Stimulated activated memory B cell treated with anti-CD40 and anti-IgM and Interleukin-4, amounts not matched to agents 10 μg/mL and 1 μg/mL and 100 μg/mL, for 72 hours (primary cell): Measurements from ENCODE around the gene SH3BGRL3.
"Not testable (repeated sequence)": the region's sequence is repeated elsewhere in the genome, so short reads cannot be mapped to it uniquely, and the experiment has no call there.

Experiments
- ATAC-seq: fragments of 150-1000 bp; cut with Tn5 transposase; 2 replicates; pipeline ENCODE4 v1.10.0; 2021
- H3K27ac Mint-ChIP-seq: one replicate; pipeline ENCODE4 v1.8.0; 2022; ENCODE audit warnings: mild to moderate bottlenecking, mixed read lengths
- H3K27me3 Mint-ChIP-seq: one replicate; pipeline ENCODE4 v1.8.0; 2022; ENCODE audit warnings: mixed read lengths
- H3K36me3 Mint-ChIP-seq: one replicate; pipeline ENCODE4 v1.8.0; 2022; ENCODE audit warnings: mixed read lengths
- H3K4me1 Mint-ChIP-seq: one replicate; pipeline ENCODE4 v1.8.0; 2022; ENCODE audit warnings: mixed read lengths
- H3K4me3 Mint-ChIP-seq: one replicate; pipeline ENCODE4 v1.8.0; 2022; ENCODE audit warnings: mild to moderate bottlenecking, moderate library complexity, mixed read lengths
- H3K9me3 Mint-ChIP-seq: one replicate; pipeline ENCODE4 v1.8.0; 2022; ENCODE audit warnings: mixed read lengths

Gene SH3BGRL3

DNA sequence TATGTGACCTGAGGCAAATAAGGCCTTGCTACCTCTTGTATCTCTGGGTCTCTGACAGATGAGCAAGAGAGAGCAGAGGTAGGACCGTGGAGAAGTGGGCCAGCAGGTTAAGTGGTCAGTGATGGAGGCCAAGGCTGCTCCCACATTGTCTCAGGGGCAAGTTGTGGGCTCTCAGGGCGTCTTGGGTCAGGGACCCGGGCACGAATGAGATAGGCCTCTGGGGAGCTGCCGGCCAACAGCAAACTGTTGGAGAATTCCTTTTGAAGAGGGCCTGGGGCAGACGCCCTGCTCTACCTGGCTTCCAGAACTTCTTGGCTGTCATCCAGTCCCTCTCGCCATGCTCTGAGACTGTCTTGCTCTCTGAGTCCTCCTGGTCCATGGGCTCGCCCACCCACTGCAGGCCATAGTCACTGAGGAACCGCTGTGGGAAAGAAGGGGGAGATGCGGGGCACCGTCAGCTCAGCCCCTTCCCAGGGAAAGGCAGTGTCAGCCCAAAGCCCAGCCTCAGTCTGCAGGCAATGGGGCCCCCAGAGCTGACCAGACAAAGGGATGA, 14.1 kb downstream of the SH3BGRL3 start:
- ATAC-seq = no peak
- no peaks in the 10 kb centered on the region for H3K27me3 Mint-ChIP-seq
- no peaks in the 10 kb centered on the region for H3K9me3 Mint-ChIP-seq
- peaks cover 68% of the 10 kb centered on the region for H3K4me1 Mint-ChIP-seq
- no peak overlapping the region for H3K4me3 Mint-ChIP-seq
- H3K36me3 Mint-ChIP-seq = peaks cover 19% of the 10 kb centered on the region
- H3K27ac Mint-ChIP-seq = peak overlapping the region; percentile 58

DNA sequence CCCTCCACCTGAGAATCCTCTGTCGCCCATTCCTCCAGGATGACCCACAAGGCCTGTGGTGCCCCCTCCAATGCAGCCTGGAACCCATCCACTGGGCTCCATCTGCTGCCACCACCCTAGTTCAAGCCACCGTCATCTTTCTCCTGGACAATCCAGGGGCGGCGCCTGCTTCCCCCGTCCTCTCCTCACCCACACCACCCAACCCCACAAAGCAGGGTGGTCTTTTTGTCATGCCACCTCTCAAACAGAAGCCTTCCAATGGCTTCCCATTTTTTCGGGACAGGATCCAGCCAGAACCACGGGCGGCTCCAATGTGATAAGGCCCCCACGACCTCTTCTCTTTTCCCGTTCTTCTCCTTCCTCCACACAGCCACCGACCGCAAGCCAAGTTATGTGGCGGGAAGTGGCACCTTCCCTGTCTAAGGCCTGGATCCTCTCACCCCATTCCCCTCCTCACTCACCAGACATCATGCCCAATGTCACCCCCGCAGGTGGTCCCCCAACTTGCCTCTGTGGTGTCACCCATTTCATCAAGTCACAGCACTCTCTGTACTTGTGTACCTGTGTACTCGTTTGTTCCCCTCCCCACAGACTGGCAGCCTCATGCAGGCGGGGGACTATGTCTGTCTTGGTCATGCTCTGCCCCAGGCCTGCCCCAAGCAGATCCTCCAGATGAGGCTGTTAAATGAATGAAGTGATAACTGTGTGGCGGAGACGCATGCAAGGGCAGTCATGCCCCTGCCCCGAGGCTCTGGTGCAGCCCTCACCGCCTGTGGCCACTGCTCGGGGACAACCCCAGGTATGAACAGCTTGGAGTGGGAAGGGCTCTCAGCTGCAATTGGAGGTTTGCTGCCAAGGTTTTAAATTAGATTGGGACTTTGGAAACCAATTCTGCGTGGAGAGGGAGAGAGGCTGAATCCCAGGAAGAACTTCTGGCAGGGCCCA, 15.6 kb downstream of the SH3BGRL3 start:
- no peak for ATAC-seq
- no peaks in the 10 kb centered on the region for H3K27me3 Mint-ChIP-seq
- H3K9me3 Mint-ChIP-seq = no peaks in the 10 kb centered on the region
- H3K4me3 Mint-ChIP-seq = no peak overlapping the region
- peaks cover 67% of the 10 kb centered on the region for H3K4me1 Mint-ChIP-seq
- peak overlapping the region; percentile 58 for H3K27ac Mint-ChIP-seq
- H3K36me3 Mint-ChIP-seq = peaks cover 19% of the 10 kb centered on the region

DNA sequence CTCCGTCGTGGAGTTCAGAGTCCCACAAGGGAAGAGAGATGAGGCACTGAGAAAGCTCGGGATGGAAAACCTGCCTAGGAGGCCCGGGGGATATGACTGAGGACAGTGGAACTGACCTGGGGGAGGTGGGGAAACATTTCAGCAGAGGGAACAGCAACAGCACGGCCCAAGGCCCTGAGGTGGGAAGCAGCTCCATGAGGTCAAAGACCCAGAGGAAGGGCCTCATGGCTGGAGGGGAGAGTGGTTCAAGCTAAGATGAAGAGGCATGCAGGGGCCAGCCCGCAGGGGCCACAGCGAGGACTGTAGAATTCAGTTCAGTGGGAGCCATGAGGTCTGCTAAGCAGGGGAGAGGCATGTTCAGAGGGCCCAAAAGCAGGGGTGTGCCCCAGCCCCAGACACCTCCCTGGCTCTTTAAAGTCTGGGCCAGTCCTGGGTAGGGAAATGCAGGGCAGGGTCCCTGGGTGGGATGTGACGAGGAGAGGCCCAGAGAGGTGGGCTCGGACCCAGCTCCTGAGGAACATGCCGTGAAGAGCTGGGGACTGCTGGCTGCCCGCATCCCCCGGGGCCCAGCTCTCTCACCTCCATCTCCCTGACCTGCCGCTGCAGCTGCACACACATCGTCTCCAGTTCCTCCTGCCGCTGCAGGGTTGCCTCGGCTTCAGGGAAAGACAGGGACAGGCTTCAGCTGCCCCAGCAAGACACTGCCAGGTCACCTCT, 16.6 kb downstream of the SH3BGRL3 start:
- H3K4me3 Mint-ChIP-seq = no peak overlapping the region
- ATAC-seq = no peak
- H3K27ac Mint-ChIP-seq = peak overlapping the region; percentile 58
- peaks cover 26% of the 10 kb centered on the region for H3K36me3 Mint-ChIP-seq
- no peaks in the 10 kb centered on the region for H3K9me3 Mint-ChIP-seq
- no peaks in the 10 kb centered on the region for H3K27me3 Mint-ChIP-seq
- peaks cover 64% of the 10 kb centered on the region for H3K4me1 Mint-ChIP-seq

DNA sequence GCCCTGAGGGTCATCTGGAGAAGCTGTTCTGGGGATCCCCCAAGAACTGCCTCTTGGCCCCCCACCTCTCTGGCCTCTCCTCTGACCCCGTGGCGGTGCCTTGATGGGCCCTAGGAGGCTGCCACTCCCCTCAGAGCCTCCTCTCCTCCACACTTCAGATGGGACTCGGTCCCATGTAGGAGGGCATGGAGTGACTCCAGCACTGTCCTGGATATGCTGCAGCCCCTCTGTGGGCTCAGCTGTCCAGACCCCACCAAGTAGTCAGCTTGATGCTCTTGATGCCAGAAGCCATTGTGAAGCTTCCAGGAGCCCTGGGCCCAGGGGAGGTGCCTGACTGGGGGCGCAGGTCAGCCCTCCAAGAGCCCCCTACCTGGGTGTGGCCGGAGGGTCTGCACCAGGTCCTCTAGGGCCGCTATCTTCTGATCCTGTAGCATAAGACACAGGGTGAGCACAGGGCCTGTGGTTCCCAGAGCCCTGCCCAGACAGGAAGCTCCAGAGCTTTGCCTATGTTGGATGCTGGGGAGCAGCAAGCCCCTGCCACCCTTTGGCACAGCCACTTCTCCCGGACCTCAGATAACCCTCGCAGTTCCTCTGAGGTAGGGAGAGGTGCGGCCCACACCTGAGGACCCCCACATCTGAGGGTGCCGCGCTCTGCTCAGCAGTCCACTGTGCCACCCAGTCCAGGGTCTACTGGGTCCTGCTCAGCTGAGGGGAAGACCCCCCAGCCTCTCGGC, 17.3 kb downstream of the SH3BGRL3 start:
- H3K4me1 Mint-ChIP-seq = peaks cover 56% of the 10 kb centered on the region
- no peaks in the 10 kb centered on the region for H3K9me3 Mint-ChIP-seq
- peaks cover 26% of the 10 kb centered on the region for H3K36me3 Mint-ChIP-seq
- H3K4me3 Mint-ChIP-seq = no peak overlapping the region
- no peaks in the 10 kb centered on the region for H3K27me3 Mint-ChIP-seq
- no peak for ATAC-seq
- peak overlapping the region; percentile 58 for H3K27ac Mint-ChIP-seq

DNA sequence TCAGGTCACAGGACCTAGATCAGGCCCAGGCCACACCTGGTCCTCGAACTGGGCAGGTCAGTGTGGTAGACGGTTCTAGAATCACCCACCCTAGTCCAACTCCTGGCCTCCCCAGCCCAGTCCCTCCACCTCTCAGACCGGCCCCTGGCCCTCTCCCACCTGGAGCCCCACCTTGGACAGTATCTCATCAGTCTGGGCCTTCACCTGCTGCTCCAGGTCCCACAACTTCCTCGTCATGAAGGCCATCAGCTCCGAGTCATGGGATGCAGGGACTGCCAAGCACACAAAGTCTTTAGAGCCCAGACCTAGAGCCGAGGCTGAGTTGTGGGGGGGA, 17.9 kb downstream of the SH3BGRL3 start:
- Mint-ChIP-seq H3K9me3 (no peaks in the 10 kb centered on the region), H3K27ac (no peak overlapping the region), H3K4me1 (peaks cover 51% of the 10 kb centered on the region), H3K36me3 (peaks cover 26% of the 10 kb centered on the region), H3K27me3 (no peaks in the 10 kb centered on the region), H3K4me3 (no peak overlapping the region)
- ATAC-seq = no peak

DNA sequence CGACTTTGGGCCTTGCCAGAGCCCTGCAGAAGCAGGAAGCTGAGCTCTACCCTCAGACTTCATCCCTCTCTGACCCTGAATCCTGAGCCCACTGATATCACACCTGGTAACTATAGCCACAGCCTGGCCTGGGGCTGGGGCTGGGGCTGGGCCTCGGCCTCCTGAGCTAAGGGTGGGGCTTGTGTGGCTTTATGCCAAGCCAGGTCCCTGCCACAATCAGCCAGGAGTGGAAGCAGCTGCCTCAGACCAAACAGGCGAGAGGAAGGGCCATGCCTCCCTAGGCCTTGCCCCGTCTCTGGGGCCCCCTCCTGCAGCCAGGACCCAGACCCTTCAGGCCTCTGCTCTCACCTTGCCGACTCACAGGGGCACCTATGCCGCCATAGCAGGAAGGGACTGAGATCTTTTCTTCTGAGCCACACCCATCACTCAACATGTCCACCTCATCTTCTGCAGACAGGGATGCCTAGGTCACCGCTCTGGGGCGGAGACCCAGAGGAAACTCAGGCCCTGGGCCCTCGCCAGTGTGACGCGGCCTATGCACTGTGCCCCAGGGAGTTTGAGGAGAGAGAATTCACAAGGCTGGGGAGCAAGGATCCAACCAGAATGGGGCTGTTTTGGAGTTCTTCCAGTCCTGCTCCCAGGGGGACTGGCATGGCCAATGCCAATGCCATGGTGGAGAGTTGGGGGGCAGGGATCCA, 20.8 kb downstream of the SH3BGRL3 start:
- Mint-ChIP-seq H3K4me1 (peaks cover 39% of the 10 kb centered on the region), H3K9me3 (no peaks in the 10 kb centered on the region), H3K36me3 (peaks cover 21% of the 10 kb centered on the region), H3K4me3 (no peak overlapping the region), H3K27me3 (no peaks in the 10 kb centered on the region), H3K27ac (peak overlapping the region; percentile 75)
- ATAC-seq = no peak

DNA sequence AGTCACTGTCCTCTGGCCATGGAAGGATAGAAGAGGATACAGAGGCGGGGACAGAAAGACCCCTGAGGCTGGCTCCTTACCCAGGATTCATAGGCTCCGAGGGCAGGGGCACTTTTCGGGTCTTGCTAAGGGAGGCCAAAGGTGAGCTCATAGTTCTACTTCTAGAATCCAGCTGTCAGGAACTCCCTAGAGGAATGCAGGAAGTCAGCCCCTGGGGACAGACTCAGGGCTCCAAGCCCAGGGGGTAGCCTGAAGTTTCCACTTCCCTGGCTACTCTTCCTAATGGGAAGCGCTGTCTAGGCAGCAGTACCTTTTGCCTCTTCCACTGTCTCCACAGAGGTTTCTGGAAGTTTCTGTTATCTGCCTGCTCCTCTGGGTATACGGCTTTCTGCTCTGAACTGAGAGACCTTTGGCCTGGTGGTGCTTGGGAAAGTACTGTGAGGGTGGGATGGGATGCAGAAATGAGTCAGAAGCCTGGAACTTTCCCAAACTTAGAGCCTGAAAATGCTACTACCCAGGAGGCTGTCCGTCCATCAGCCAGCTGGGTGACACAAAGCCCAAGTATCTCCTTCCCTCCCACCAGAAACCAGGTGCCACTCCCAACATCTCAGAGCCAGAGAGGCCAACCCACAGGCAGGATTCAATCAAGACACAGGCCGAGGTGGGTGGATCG, 23.0 kb downstream of the SH3BGRL3 start:
- peaks cover 48% of the 10 kb centered on the region for H3K4me1 Mint-ChIP-seq
- H3K27me3 Mint-ChIP-seq = no peaks in the 10 kb centered on the region
- no peak overlapping the region for H3K27ac Mint-ChIP-seq
- H3K4me3 Mint-ChIP-seq = no peak overlapping the region
- H3K9me3 Mint-ChIP-seq = no peaks in the 10 kb centered on the region
- no peak for ATAC-seq
- H3K36me3 Mint-ChIP-seq = peaks cover 8% of the 10 kb centered on the region

DNA sequence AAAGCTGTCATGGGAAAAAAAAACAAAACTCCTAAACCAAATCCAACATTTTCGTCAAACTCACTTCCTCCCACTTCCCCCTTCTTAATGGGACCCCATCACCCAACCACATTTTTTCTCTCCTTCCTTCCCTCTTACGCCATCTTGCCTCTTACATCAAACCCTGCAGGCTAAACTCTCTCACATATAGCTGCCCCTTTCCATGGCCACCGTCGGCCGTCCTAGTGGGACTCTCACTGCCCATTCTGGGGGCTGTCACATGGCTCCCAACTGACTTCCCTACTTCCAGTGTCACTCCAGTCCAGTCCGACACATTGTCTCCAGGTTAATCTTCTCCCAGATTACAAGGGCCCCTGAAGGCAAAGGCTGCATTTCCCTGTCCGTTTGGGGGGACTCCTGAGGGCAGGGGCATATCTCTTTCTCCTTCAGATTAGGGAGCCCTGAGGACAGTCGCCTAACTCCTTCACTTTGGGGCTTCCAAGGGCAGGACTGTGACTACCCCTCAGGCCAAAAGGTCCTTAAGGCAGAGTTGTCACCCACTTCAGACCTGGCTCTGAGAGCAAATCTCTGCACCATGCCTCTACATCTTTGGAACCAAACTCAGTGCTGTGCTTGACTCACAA, 25.9 kb downstream of the SH3BGRL3 start:
- Mint-ChIP-seq H3K36me3 (peaks cover 7% of the 10 kb centered on the region), H3K9me3 (no peaks in the 10 kb centered on the region), H3K4me1 (peaks cover 33% of the 10 kb centered on the region), H3K27ac (peak overlapping the region; percentile 84), H3K4me3 (peak overlapping the region; percentile 98), H3K27me3 (no peaks in the 10 kb centered on the region)
- no peak for ATAC-seq

DNA sequence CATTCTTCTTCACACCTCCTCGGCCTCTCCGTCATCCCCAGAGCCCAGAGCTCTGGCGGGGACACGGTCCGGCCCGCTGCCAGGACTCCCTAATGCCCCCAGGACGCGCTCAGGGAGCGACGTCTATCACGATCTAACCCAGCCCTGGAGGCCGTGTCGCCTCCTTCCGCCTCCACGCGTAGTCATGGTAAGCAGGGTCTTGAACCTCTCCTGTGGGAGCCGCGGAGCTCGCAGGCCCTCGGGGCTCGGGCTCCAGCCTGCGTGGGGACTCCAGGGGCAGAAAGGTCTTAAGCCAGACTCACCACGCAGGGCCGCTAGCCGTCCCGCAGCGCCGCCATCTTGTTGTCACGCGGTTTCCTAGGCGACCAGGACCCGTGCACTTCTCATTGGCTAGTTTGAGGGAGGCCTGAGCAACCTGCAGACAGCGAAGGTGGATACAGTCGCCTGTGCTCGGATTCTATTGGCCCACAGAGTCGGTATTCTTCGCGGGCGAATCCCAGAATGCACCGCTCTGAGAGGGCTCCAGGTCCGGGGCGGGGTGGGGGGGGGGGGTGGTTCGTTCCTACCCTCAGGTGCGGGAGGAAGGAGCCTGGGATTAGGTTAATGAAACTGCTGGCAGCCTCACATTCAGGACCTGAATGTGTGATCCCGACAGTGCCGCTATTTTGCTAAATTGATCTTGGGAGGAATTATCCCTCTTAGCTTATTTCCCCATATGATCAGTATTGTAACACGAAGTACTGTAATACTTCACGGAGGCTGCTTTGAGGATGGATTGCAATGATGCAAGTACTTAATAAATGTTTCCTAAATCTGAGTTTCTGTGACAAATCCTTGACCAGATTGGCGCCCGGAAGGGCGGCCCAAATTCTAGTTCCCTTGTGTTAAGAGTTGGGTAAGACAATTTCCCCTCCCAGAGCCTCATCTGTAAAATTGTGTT, 26.7 kb downstream of the SH3BGRL3 start, which contains the start of gene UBXN11:
Gene UBXN11, minus strand, starts transcription at position 347 of the 940 bp plus-strand sequence. CDS start 3,753 bp downstream, outside the sequence.
- peaks cover 30% of the 10 kb centered on the region for H3K4me1 Mint-ChIP-seq
- peak within 1 kb of the TSS; percentile 84 for H3K27ac Mint-ChIP-seq
- H3K27me3 Mint-ChIP-seq = no peaks in the 10 kb centered on the region
- peak within 1 kb of the TSS; percentile 98 for H3K4me3 Mint-ChIP-seq
- ATAC-seq = peak; percentile 100
- no peaks in the 10 kb centered on the region for H3K36me3 Mint-ChIP-seq
- no peaks in the 10 kb centered on the region for H3K9me3 Mint-ChIP-seq

DNA sequence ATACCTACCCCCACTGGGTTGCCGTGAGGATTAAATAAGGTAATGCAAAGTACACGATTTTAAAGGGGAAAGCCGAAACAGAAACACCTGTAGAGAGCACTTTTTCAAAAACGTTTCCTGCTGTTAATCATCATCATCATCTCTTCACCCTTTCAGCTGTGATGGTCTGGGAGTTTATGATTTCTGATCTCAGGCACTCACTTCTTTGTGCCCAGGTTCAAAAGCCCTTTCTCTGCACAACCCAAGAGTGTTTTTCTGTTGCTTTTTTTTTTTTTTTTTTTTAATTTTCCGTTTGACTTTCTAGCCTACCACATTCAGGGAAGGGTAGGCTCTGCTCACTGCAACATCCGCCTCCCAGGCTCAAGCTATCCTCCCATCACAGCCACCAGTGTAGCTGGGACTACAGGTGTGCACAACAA, 27.5 kb downstream of the SH3BGRL3 start:
- Mint-ChIP-seq H3K9me3 (no peaks in the 10 kb centered on the region), H3K4me1 (peaks cover 38% of the 10 kb centered on the region), H3K27me3 (no peaks in the 10 kb centered on the region), H3K27ac (peak overlapping the region; percentile 84), H3K4me3 (peak overlapping the region; percentile 98), H3K36me3 (no peaks in the 10 kb centered on the region)
- no peak for ATAC-seq

DNA sequence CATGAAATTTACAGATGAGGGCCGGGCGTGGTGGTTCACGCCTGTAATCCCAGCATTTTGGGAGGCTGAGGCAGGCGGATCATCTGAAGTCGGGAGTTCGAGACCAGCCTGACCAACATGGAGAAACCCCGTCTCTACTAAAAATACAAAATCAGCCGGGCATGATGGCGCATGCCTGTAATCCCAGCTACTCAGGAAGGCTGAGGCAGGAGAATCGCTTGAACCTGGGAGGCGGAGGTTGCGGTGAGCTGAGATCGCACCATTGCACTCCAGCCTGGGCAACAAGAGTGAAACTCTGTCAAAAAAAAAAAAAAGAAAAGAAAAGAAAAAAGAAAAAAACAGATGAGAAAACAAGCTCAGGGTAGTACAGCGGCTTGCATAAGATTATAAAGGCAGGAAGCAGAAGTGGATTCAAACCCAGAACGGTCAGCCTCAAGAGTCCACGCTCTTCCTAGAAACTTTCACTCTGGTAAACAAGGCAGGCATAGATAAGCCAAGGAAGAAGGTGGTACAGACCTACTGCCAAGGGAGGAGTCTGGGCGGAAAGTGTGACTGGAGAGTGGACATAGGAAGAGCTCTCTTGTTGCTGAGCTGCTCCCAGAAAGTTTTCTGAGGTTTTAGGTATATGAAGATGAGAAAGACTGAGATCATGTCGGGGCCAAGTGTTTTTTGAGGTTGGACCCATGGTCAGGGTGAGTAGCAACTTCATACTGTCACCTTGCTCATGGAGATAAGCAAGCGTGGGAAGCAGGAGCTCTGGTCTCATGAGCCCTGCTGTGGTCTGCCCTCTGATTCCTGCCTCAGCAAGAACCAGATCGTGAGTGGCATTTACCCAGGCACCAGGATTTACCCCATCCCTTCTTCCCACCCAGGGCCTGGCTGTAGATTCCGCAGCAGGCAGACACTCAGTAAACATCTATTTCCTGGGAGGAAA, 28.3 kb downstream of the SH3BGRL3 start:
- H3K9me3 Mint-ChIP-seq, ATAC-seq, H3K4me3 Mint-ChIP-seq, H3K27me3 Mint-ChIP-seq, H3K36me3 Mint-ChIP-seq: not testable (repeated sequence)
- H3K4me1 Mint-ChIP-seq = peaks cover 42% of the 10 kb centered on the region
- H3K27ac Mint-ChIP-seq = peak overlapping the region; percentile 84

DNA sequence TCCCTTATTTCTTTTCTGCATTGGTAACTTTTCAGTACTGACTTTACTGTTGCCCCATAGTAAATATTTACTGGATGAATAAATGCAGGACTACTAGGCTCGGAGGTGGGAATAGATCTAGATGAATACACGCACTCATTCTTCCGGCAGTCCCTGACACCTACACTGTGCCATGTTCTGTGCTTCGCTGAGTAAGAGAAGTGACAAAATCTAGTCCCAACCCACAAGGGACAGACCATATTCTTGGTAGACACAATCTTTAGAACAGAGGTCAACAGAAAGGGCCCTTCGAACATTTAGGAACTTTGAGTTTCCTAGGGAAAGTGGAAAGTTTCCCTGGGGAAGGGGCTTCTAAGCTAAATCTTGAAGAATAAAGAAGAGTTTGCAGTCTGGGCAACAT, 34.6 kb downstream of the SH3BGRL3 start:
- Mint-ChIP-seq H3K27ac (peak overlapping the region; percentile 97), H3K36me3 (peaks cover 20% of the 10 kb centered on the region), H3K4me3 (peak overlapping the region; percentile 8), H3K9me3 (peaks cover 3% of the 10 kb centered on the region), H3K27me3 (no peaks in the 10 kb centered on the region), H3K4me1 (peaks cover 61% of the 10 kb centered on the region)
- no peak for ATAC-seq
